SW480 (cell line): ENCODE measurements around the gene RPL37.
"Not testable (repeated sequence)": the region's sequence is repeated elsewhere in the genome, so short reads cannot be mapped to it uniquely, and the experiment has no call there.

Experiments used
- DNase-seq: peaks from one replicate; pipeline ENCODE4 v3.0.0-alpha.2; 2016; ENCODE audit warnings: low spot score

RPL37 gene

GRCh38 chr5:40834849-40835787 is at the start of gene RPL37:
Gene RPL37 (minus strand): TSS chr5:40835222. CDS start chr5:40835185, 37 bp downstream.
- DNase-seq = peak; percentile 96

- not testable (repeated sequence) for DNase-seq
Observed at GRCh38 chr5:40883051-40883450, 48.0 kb upstream of the RPL37 start.

GRCh38 chr5:40882291-40882690 is 47.3 kb upstream of the RPL37 start:
- DNase-seq = no peak

GRCh38 chr5:40879163-40879942 is 44.3 kb upstream of the RPL37 start:
- peak; percentile 46 for DNase-seq

- peak; percentile 12 for DNase-seq
Observed at GRCh38 chr5:40877371-40877988, 42.5 kb upstream of the RPL37 start.

- no peak for DNase-seq
Observed at GRCh38 chr5:40875958-40876357, 40.9 kb upstream of the RPL37 start.

GRCh38 chr5:40873286-40873880 is 38.4 kb upstream of the RPL37 start:
- no peak for DNase-seq

- not testable (repeated sequence) for DNase-seq
Observed at GRCh38 chr5:40872253-40872652, 37.2 kb upstream of the RPL37 start.

- DNase-seq = no peak
Observed at GRCh38 chr5:40871177-40871576, 36.2 kb upstream of the RPL37 start.

GRCh38 chr5:40869384-40869783 is 34.4 kb upstream of the RPL37 start:
- no peak for DNase-seq

GRCh38 chr5:40866844-40867243 is 31.8 kb upstream of the RPL37 start:
- no peak for DNase-seq

- not testable (repeated sequence) for DNase-seq
Observed at GRCh38 chr5:40865004-40865403, 30.0 kb upstream of the RPL37 start.

GRCh38 chr5:40860711-40861110 is 25.7 kb upstream of the RPL37 start:
- DNase-seq = no peak

GRCh38 chr5:40853632-40854192 is 18.7 kb upstream of the RPL37 start:
- DNase-seq = no peak

- DNase-seq = no peak
Observed at GRCh38 chr5:40847525-40847924, 12.5 kb upstream of the RPL37 start.

- DNase-seq = no peak
Observed at GRCh38 chr5:40846371-40846770, 11.3 kb upstream of the RPL37 start.

- no peak for DNase-seq
Observed at GRCh38 chr5:40844565-40844964, 9.5 kb upstream of the RPL37 start.

GRCh38 chr5:40842351-40842750 is 7.3 kb upstream of the RPL37 start:
- no peak for DNase-seq

GRCh38 chr5:40841068-40841805 is 6.2 kb upstream of the RPL37 start, which contains the start of gene CARD6:
Gene CARD6 (plus strand): TSS chr5:40841367. CDS start chr5:40841383, 16 bp downstream.
- no peak for DNase-seq

- no peak for DNase-seq
Observed at GRCh38 chr5:40838086-40838485, 3.1 kb upstream of the RPL37 start.

GRCh38 chr5:40834391-40834848 is 602 bp downstream of the RPL37 start:
- no peak for DNase-seq
